Measurements from ENCODE around the gene CBLC.

Gene CBLC

DNA sequence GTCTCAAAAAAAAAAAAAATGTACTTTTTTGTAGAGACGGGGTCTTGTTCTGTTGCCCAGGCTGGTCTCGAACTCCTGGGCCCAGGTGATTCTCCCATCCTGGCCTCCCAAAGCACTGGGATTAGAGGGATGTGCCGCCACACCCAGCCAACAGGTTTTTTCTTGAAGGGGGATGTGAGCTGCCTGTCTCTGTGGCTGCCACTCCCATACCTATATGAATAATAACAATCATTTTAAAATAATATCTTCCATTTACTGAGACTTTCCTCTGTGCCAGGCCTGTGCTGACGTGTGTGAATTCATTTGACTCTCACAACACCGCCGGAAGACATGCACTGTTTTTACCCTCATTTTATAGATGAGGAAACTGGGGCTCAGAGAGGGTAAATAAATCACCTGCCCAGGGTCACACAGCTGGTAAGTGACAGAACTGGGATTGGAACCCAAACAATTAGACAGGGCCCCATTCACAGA, 36.4 kb upstream of the CBLC start:
- H3K27ac ChIP-seq: peak overlapping the region; percentile 96
- TF ChIP-seq ZFX (IDR thresholded peaks at IDR 0.05): no peak
- TF ChIP-seq, protein P1, sequence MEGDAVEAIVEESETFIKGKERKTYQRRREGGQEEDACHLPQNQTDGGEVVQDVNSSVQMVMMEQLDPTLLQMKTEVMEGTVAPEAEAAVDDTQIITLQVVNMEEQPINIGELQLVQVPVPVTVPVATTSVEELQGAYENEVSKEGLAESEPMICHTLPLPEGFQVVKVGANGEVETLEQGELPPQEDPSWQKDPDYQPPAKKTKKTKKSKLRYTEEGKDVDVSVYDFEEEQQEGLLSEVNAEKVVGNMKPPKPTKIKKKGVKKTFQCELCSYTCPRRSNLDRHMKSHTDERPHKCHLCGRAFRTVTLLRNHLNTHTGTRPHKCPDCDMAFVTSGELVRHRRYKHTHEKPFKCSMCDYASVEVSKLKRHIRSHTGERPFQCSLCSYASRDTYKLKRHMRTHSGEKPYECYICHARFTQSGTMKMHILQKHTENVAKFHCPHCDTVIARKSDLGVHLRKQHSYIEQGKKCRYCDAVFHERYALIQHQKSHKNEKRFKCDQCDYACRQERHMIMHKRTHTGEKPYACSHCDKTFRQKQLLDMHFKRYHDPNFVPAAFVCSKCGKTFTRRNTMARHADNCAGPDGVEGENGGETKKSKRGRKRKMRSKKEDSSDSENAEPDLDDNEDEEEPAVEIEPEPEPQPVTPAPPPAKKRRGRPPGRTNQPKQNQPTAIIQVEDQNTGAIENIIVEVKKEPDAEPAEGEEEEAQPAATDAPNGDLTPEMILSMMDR (conservative IDR thresholded peaks at IDR 0.05): no peak

DNA sequence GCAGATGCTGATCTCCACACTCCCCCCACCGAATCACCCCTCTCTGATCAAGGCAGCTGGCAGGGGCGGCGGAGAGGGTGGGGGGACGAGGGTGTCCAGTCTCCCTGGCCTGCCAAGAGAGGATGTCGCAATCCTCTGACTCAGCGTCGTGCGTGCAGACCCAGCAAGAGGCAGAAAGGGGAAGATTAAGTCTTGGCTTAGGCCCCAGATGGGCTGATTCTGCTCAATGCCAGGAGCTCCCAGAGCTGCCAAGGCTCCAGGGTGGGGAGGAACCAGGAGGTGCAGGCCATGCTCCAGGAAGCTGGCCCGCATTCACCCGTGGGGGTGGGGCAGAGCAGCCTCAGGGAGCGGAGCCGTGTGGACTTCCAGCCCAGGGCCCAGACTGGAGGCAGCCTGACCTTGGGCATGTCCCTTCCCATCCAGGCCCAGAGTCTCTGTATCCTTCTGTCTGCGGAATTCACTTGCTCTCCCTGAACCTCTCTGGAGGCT, 35.8 kb upstream of the CBLC start:
- H3K27ac ChIP-seq: peak overlapping the region; percentile 96
- TF ChIP-seq, protein P1 (conservative IDR thresholded peaks at IDR 0.05): no peak
- TF ChIP-seq ZFX (IDR thresholded peaks at IDR 0.05): no peak

DNA sequence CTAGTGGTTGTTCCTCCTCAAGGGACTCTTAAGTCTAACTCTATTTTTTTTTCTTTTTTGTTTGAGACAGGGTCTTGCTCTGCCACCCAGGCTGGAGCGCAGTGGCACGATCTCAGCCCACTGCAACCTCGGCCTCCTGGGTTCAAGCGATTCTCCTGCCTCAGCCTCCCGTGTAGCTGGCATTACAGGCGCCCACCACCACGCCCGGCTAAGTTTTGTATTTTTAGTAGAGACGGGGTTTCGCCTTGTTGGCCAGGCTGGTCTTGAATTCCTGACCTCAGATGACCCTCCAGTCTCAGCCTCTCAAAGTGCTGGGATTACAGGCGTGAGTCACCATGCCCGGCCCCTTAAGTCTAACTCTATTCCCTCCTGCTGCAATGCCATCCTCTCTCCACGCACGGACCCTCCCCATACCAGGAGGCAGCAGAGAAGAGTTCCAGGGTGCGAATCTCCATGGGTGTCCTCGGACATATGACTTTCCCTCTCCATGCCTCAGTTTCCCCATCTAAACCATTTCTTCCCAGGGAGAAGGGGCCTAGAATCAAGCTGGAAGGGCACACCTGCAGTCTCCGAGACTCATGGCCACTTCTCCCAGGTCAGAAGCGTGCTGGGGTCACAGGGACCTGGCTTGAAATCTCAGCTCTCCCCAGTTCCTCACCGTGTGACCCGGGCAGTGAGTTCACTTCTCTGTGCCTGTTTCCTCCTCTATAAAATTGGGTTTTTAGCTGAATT, 35.2 kb upstream of the CBLC start:
- H3K27ac ChIP-seq: peak overlapping the region; percentile 96
- no peak for TF ChIP-seq ZFX (IDR thresholded peaks at IDR 0.05)
- TF ChIP-seq, protein P1 (conservative IDR thresholded peaks at IDR 0.05): no peak

DNA sequence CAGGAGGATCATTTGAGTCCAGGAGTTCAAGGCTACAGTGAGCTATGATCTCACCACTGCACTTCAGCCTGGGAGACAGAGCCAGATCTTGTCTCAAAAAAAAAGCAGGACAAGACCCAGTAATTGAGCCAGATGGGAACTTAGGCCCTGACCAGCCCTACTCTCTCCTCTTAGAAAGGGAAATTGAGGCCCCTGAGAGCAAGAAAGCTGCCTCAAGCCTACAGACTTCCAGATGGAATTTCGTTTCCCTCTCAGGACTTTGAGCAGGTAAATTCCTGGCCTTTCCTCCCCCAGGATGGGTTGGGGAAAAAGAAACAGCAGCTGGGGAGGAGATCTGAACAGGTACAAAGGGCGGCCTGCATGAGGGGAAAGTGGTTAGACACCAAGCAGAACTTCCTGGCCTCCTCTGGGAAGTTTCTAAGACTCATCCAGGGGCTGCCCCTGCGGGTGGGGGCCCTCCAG, 32.8 kb upstream of the CBLC start:
- peak overlapping the region; percentile 96 for H3K27ac ChIP-seq
- TF ChIP-seq ZFX (IDR thresholded peaks at IDR 0.05): no peak

DNA sequence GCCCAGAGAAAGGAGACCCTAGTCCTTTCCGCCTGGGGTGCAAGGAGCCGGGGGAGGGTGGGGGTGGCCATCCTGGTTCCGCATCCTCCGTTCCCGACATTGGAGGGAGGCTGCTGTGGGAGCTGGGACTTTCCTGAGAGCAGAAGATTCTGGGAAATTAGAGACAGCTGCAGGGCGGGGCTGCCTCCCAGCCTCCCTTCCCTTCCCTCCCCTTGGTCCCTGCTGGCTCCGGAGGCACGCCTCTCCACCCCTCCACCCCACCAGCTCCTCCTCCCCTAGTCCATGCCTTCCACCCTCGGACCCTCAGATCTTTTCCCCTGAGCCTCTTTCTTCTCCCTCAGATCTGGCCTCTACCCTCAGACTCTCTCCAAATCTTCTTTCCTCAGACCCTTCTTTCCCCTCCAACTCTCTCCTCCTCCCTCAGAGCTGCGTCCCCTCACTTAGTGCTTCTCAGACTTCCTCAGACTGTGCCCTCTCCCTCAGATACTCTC, 32.3 kb upstream of the CBLC start:
- peak overlapping the region; percentile 96 for H3K27ac ChIP-seq
- TF ChIP-seq, protein P1 (conservative IDR thresholded peaks at IDR 0.05): no peak
- no peak for TF ChIP-seq ZFX (IDR thresholded peaks at IDR 0.05)

DNA sequence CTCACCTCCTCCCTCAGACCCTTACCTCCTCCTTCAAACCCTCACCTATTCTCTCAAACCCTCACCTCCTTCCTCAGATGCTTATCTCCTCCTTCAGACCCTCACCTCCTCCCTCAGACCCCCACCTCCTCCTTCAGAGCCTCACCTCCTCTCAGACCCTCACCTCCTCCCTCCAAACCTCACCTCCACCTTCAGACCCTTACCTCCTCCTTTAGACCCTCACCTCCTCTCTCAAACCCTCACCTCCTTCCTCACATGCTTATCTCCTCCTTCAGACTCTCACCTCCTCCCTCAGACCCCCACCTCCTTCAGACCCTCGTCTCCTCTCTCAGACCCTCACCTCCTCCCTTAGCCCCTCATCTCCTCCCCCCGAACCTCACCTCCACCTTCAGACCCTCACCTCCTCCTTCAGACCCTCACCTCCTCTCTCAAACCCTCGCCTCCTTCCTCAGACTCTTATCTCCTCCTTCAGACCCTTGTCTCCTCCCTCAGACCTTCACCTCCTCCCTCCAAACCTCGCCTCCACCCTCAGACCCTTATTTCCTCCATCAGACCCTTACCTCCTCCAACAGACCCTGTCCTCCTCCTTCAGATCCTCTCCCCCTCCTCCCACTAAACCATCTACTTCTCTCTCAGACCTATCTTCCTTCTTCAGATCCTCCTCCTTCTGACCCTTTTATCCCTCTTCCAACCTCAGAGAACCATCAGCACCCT, 31.6 kb upstream of the CBLC start:
- no peak for TF ChIP-seq ZFX (IDR thresholded peaks at IDR 0.05)
- TF ChIP-seq, protein P1 (conservative IDR thresholded peaks at IDR 0.05): no peak
- peak overlapping the region; percentile 96 for H3K27ac ChIP-seq

DNA sequence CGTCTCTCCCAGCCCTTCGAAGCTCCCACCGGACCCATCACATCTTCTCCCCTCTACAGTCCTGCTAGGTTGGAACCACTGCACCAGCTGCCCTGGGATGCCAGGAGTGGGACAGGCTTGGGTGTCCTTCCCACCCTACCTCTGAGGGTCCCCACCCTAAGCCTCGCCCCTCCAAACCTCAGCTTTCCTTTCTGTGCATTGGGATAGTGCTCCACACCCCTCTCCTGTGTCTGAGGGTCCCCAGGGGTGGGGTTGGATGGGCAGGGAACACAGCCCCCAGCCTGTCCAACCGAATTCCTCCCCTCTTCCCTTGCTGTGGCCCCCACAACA, 31.1 kb upstream of the CBLC start:
- H3K27ac ChIP-seq: peak overlapping the region; percentile 96
- no peak for TF ChIP-seq ZFX (IDR thresholded peaks at IDR 0.05)
- TF ChIP-seq, protein P1 (conservative IDR thresholded peaks at IDR 0.05): no peak
